GM23248 (cell line): ENCODE measurements around the gene GANC. TPM values are rescaled to one million over a fixed set of nuclear protein-coding genes. Genes with fewer than 3 reads are reported as not detected.

ENCODE experiments used
- DNase-seq: peaks from one replicate; pipeline ENCODE4 v3.0.0-alpha.2; 2015
- H2AFZ ChIP-seq: fragments of 200-600 bp; sonication (generic); 2 replicates; pipeline ENCODE4 v1.6.1; 2016; ENCODE audit warnings: antibody characterized with exemption
- H3F3A ChIP-seq: fragments of 200-600 bp; sonication (generic); 2 replicates; pipeline ENCODE4 v1.6.1; 2016; ENCODE audit warnings: mild to moderate bottlenecking, antibody characterized with exemption, mixed run types; ENCODE audit not compliant: insufficient read depth
- H3K27ac ChIP-seq: fragments of 200-600 bp; sonication (generic); 2 replicates; pipeline ENCODE4 v1.5.1; 2016; ENCODE audit warnings: mild to moderate bottlenecking
- H3K27me3 ChIP-seq: fragments of 200-600 bp; sonication (generic); replicated peaks from 2 replicates; pipeline ENCODE4 v1.6.1; 2016; ENCODE audit warnings: mild to moderate bottlenecking; ENCODE audit not compliant: insufficient read depth
- H3K36me3 ChIP-seq: fragments of 200-600 bp; sonication (generic); 2 replicates; pipeline ENCODE4 v1.6.1; 2016; ENCODE audit warnings: low read depth, mild to moderate bottlenecking
- H3K4me1 ChIP-seq: fragments of 200-600 bp; sonication (generic); 2 replicates; pipeline ENCODE4 v1.6.1; 2016; ENCODE audit warnings: mild to moderate bottlenecking; ENCODE audit not compliant: insufficient read depth
- H3K4me2 ChIP-seq: fragments of 200-600 bp; sonication (generic); one replicate; pipeline ENCODE4 v1.6.1; 2016; ENCODE audit warnings: mild to moderate bottlenecking; ENCODE audit not compliant: unreplicated experiment
- H3K4me3 ChIP-seq: fragments of 200-600 bp; sonication (generic); 2 replicates; pipeline ENCODE4 v1.5.1; 2016; ENCODE audit warnings: mild to moderate bottlenecking
- H3K79me2 ChIP-seq: fragments of 200-600 bp; sonication (generic); 2 replicates; pipeline ENCODE4 v1.6.1; 2016; ENCODE audit warnings: mild to moderate bottlenecking; ENCODE audit not compliant: insufficient read depth
- H3K9ac ChIP-seq: fragments of 200-600 bp; sonication (generic); 2 replicates; pipeline ENCODE4 v1.6.1; 2016; ENCODE audit warnings: mild to moderate bottlenecking
- H3K9me2 ChIP-seq: fragments of 200-600 bp; sonication (generic); 2 replicates; pipeline ENCODE4 v1.6.1; 2016; ENCODE audit warnings: mixed run types, mild to moderate bottlenecking, moderate library complexity; ENCODE audit not compliant: insufficient read depth
- H3K9me3 ChIP-seq: fragments of 200-600 bp; sonication (generic); one replicate; pipeline ENCODE4 v1.6.1; 2017; ENCODE audit warnings: low read depth
- H4K20me1 ChIP-seq: fragments of 200-600 bp; sonication (generic); 2 replicates; pipeline ENCODE4 v1.6.0; 2016; ENCODE audit not compliant: insufficient read depth
- EZH2 ChIP-seq: fragments of 200-600 bp; sonication (generic); IDR thresholded peaks from 2 replicates; pipeline ENCODE4 v1.6.1; 2018; ENCODE audit warnings: antibody characterized with exemption, mild to moderate bottlenecking; ENCODE audit not compliant: insufficient read depth, poor library complexity, severe bottlenecking
- EZH2phosphoT487 ChIP-seq: fragments of 200-600 bp; sonication (generic); IDR thresholded peaks from 2 replicates; pipeline ENCODE4 v1.6.1; 2018; ENCODE audit warnings: antibody characterized with exemption, moderate library complexity, mild to moderate bottlenecking, low read depth; ENCODE audit not compliant: insufficient read depth
- WGBS, 2 experiments: methylation state at CpG; one replicate each; pipeline ENCODE4 v1.1.6; 2015 to 2017; ENCODE audit warnings: low lambda C conversion rate in 2 of 2, low coverage in 1 of 2; ENCODE audit errors: missing lambda C conversion rate in 2 of 2; 5-methylcytosine and 5-hydroxymethylcytosine counted together
- in situ Hi-C: fragments of 300-500 bp; cut with MboI; formaldehyde crosslinking; loops from 2 replicates; pipeline ENCODE4 v1.15.0; 2020
- polyA plus RNA-seq: library from polyadenylated mRNA; unstranded; fragments of >200 nt; fragmentation: Nextera tagmentation; extraction: Ambion mirVana; gene quantifications from 2 replicates; pipeline ENCODE4 v1.2.1, GENCODE V29; 2016
- total RNA-seq: library from RNA; depleted of rRNA; stranded (reverse); fragments of >200 nt; shearing (Covaris generic); gene quantifications from 2 replicates; pipeline ENCODE4 v1.2.3, GENCODE V29; 2014

Gene GANC
- total and polyA plus RNA-seq, 2 experiments from 2014 or later, result 21.4 to 26.8 TPM

DNA sequence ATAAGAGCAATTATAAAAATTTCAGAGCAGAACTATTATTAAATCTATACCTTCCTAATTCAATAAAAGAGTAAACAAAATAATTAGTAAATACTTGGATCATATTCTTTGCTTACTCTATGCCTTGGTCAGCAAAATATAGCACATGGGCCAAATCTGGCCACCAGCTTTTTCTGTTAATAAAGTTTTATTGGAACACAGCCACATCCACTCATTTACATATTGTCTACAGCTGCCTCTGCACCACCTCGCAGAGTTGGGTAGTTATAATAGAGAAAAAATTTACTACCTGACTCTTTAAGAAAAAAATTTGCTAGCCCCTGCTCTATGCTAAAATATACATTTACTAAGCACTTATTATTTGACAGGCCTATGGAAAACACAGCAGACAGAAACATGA lies 32.2 kb upstream of the GANC start:
- no peak overlapping the region for H2AFZ ChIP-seq
- peaks cover 79% of the 10 kb centered on the region for H3K79me2 ChIP-seq
- peaks cover 42% of the 10 kb centered on the region for H3K36me3 ChIP-seq
- no peak overlapping the region for H3K4me2 ChIP-seq
- no peaks in the 10 kb centered on the region for H3K27me3 ChIP-seq
- H3K9ac ChIP-seq, result no peak overlapping the region
- H3K4me1 ChIP-seq, result peaks cover 9% of the 10 kb centered on the region
- H3K27ac ChIP-seq, result no peak overlapping the region
- in situ Hi-C loops, result no loop called here
- no peak for DNase-seq
- no peaks in the 10 kb centered on the region for H3K9me3 ChIP-seq
- WGBS, 2 experiments, result 58 to 69% methylated on average over 1 of the region's 1 CpG
- H3K4me3 ChIP-seq, result no peak overlapping the region
- H3K9me2 ChIP-seq, result no peaks in the 10 kb centered on the region
- no peak for TF ChIP-seq EZH2phosphoT487
- TF ChIP-seq EZH2, result no peak
- H4K20me1 ChIP-seq, result no peaks in the 10 kb centered on the region
- peaks cover 21% of the 10 kb centered on the region; the same call in 1 of the 2 replicates for H3F3A ChIP-seq

DNA sequence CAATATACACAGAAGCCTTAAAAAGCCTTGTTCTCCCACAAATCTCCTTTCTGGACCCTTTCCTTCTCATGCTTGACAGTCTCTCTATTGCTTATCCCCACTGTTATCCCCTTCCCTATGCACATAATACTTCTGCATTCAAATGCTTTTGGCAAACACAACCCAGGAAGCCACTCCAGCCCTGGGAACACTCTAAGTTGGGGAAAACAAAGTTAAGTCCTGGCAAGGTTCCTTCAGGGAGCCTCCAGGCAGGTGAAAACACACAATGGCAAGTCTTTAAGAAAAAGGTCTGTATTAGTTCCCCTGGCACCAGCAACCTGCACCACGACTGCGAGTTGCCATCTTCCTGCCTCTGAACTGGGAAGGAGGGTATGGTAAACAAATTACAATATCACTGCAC lies 19.7 kb upstream of the GANC start:
- H3K27me3 ChIP-seq, result no peaks in the 10 kb centered on the region
- no peaks in the 10 kb centered on the region for H3K9me2 ChIP-seq
- H3K4me2 ChIP-seq, result no peak overlapping the region
- 96 to 100% methylated on average over 2 of the region's 2 CpGs for WGBS, 2 experiments
- no peak overlapping the region for H3K9ac ChIP-seq
- H4K20me1 ChIP-seq, result no peaks in the 10 kb centered on the region
- no peaks in the 10 kb centered on the region for H3F3A ChIP-seq
- TF ChIP-seq EZH2, result no peak
- no peak for TF ChIP-seq EZH2phosphoT487
- H3K4me1 ChIP-seq, result no peaks in the 10 kb centered on the region
- DNase-seq, result no peak
- in situ Hi-C loops, result no loop called here
- peaks cover 61% of the 10 kb centered on the region for H3K36me3 ChIP-seq
- peaks cover 49% of the 10 kb centered on the region for H3K79me2 ChIP-seq
- no peak overlapping the region for H2AFZ ChIP-seq
- no peak overlapping the region for H3K4me3 ChIP-seq
- no peaks in the 10 kb centered on the region for H3K9me3 ChIP-seq
- H3K27ac ChIP-seq, result no peak overlapping the region

DNA sequence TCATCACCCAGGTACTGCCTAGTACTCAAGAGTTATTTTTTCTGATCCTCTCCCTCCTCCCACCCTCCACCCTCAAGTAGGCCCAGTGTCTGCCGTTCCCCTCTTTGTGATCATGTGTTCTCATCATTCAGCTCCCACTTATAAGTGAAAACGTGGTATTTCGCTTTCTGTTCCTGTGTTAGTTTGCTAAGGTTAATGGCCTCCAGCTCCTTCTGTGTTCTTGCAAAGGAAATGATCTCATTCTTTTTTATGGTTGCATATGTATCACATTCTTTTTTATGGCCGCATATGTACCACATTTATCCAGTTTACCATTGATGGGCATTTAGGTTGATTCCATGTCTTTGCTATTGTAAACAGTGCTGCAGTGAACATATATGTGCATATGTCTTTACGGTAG lies 8.2 kb upstream of the GANC start:
- Histone ChIP-seq H3K9me2 (no peaks in the 10 kb centered on the region), H3K27ac (no peak overlapping the region), H3K27me3 (no peaks in the 10 kb centered on the region), H3K36me3 (peaks cover 66% of the 10 kb centered on the region), H4K20me1 (no peaks in the 10 kb centered on the region; the same call in 1 of the 2 replicates), H3K79me2 (peaks cover 96% of the 10 kb centered on the region), H3K4me3 (no peak overlapping the region), H2AFZ (no peak overlapping the region), H3F3A (no peaks in the 10 kb centered on the region), H3K9ac (no peak overlapping the region), H3K4me1 (peaks cover 7% of the 10 kb centered on the region; the same call in 1 of the 2 replicates), H3K4me2 (no peak overlapping the region), H3K9me3 (no peaks in the 10 kb centered on the region)
- 57 to 65% methylated on average over 5 of the region's 5 CpGs for WGBS, 2 experiments
- in situ Hi-C loops, result no loop called here
- TF ChIP-seq EZH2phosphoT487 (no peak), EZH2 (no peak)
- no peak for DNase-seq

DNA sequence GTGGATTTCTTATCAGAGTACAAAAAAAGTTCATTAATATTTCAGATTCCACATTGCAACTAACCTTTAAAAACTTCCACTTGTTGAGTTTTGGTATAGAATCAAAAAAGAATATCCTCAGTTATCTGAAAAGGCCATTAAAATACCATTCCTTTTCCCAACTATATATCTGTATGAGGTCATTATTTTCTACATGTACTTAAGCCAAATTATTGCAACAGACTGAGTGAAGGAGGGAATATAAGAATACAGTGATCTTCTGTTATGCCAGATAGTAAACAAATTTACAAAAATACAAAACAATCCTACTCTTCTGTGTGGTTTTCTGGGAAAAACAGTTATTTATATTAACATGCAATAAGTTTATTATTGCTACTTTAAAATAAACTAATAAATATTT lies 5.7 kb upstream of the GANC start:
- DNase-seq, result peak; percentile 54
- in situ Hi-C loops, result no loop called here
- Histone ChIP-seq H3K4me2 (no peak overlapping the region), H3K36me3 (peaks cover 45% of the 10 kb centered on the region), H3F3A (peaks cover 14% of the 10 kb centered on the region), H2AFZ (no peak overlapping the region), H3K9me3 (no peaks in the 10 kb centered on the region), H3K9ac (no peak overlapping the region), H3K4me3 (no peak overlapping the region), H3K79me2 (peaks cover 98% of the 10 kb centered on the region), H3K4me1 (peaks cover 24% of the 10 kb centered on the region; the same call in 1 of the 2 replicates), H3K27me3 (no peaks in the 10 kb centered on the region), H3K27ac (no peak overlapping the region), H3K9me2 (no peaks in the 10 kb centered on the region), H4K20me1 (no peaks in the 10 kb centered on the region; the same call in 1 of the 2 replicates)
- no peak for TF ChIP-seq EZH2
- no peak for TF ChIP-seq EZH2phosphoT487

DNA sequence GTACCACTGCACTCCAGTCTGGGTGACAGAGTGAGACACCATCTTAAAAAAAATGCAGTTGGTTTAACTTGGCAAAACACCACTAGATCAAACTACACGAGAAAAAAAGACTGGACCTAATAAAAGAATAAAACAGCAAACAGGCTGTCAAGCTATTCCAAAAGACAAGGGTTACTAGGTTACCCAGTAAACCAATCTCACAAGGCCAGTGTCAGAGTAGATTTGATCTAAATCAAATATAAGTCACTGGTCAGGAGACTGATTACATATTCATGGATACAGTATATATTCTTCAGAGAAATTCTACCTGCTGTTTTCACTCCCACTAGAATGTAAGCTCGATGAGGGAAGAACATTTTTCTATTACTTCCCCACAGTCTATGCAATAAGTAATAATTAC lies 2.5 kb upstream of the GANC start:
- peak; percentile 7 for DNase-seq
- Histone ChIP-seq H3K9ac (peak overlapping the region; percentile 97; the same call in 1 of the 2 replicates), H3K9me3 (no peaks in the 10 kb centered on the region), H3K4me3 (peak overlapping the region; percentile 99), H3K9me2 (no peaks in the 10 kb centered on the region), H3K4me1 (peaks cover 35% of the 10 kb centered on the region), H3F3A (peaks cover 33% of the 10 kb centered on the region), H4K20me1 (no peaks in the 10 kb centered on the region; the same call in 1 of the 2 replicates), H3K4me2 (peak overlapping the region; percentile 99), H2AFZ (no peak overlapping the region), H3K27ac (peak overlapping the region; percentile 100), H3K27me3 (no peaks in the 10 kb centered on the region), H3K36me3 (peaks cover 16% of the 10 kb centered on the region), H3K79me2 (peaks cover 83% of the 10 kb centered on the region)
- TF ChIP-seq EZH2phosphoT487, result no peak
- TF ChIP-seq EZH2, result no peak
- WGBS, 2 experiments, result 46 to 50% methylated on average over 2 of the region's 2 CpGs
- in situ Hi-C loops, result no loop called here
